Measurements from ENCODE around the gene HERC3.

Gene HERC3

DNA sequence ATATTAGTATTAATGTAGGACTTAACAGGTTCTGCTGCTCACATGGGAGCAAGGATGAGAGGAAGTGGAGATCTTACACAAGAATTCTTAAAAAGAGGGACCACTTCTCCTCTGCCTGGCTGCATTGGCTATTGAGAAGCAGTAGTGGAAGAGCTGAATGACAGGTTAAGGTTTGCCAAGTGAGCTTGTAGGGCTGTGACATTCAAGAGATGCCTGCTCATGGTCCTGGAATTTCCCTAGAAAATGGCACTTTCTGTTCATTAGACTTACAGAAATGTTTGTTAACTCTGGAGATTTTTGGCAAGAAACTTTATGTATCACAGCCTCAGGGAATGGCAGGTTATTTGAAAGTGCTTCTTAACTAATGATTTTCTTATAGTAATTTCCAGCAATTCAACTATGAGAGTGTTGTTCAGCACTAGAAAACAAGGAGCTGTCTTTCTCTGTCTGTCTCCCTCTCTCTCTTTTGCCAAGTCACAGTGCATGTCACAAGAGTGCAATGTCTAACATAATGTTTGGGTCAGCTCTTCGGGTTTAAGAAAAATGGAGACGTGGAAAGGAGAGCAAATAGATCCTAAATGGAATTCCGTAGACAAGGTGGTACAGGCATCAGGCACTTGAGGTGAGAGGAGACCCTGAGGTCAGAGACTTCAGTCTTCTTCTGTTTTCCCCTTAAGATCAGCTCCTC is 113.7 kb downstream of the HERC3 start:
- Histone ChIP-seq H3K4me2 (ENCODE audit: low read depth, low read length) (no peak overlapping the region), H3F3A (ENCODE audit: insufficient read depth, low read length) (no peaks in the 10 kb centered on the region), H3K9ac (ENCODE audit: low read length) (no peak overlapping the region), H3K27ac (ENCODE audit: low read length) (no peak overlapping the region), H3K9me2 (replicated peaks; ENCODE audit: insufficient read depth, low read length) (no peaks in the 10 kb centered on the region), H3K36me3 (replicated peaks; ENCODE audit: insufficient read depth, low read length) (no peaks in the 10 kb centered on the region), H4K20me1 (ENCODE audit: insufficient read depth, low read length) (no peaks in the 10 kb centered on the region), H2AFZ (ENCODE audit: low read length) (no peak overlapping the region), H3K4me3 (ENCODE audit: low read length) (no peak overlapping the region), H3K9me3 (replicated peaks; ENCODE audit: insufficient read depth, low read length) (no peaks in the 10 kb centered on the region), H3K27me3 (replicated peaks; ENCODE audit: insufficient read depth, low read length) (no peaks in the 10 kb centered on the region), H3K79me2 (ENCODE audit: low read length) (no peaks in the 10 kb centered on the region), H3K4me1 (ENCODE audit: low read length) (no peaks in the 10 kb centered on the region)
- DNase-seq = no peak
- TF ChIP-seq EZH2 (optimal IDR thresholded peaks at IDR 0.05; ENCODE audit: low read depth, low read length) (no peak), EZH2phosphoT487 (IDR thresholded peaks at IDR 0.05; ENCODE audit: low read length) (no peak)
- TF ChIP-seq, protein P1, sequence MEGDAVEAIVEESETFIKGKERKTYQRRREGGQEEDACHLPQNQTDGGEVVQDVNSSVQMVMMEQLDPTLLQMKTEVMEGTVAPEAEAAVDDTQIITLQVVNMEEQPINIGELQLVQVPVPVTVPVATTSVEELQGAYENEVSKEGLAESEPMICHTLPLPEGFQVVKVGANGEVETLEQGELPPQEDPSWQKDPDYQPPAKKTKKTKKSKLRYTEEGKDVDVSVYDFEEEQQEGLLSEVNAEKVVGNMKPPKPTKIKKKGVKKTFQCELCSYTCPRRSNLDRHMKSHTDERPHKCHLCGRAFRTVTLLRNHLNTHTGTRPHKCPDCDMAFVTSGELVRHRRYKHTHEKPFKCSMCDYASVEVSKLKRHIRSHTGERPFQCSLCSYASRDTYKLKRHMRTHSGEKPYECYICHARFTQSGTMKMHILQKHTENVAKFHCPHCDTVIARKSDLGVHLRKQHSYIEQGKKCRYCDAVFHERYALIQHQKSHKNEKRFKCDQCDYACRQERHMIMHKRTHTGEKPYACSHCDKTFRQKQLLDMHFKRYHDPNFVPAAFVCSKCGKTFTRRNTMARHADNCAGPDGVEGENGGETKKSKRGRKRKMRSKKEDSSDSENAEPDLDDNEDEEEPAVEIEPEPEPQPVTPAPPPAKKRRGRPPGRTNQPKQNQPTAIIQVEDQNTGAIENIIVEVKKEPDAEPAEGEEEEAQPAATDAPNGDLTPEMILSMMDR (IDR thresholded peaks at IDR 0.05; ENCODE audit: low read length) = no peak

DNA sequence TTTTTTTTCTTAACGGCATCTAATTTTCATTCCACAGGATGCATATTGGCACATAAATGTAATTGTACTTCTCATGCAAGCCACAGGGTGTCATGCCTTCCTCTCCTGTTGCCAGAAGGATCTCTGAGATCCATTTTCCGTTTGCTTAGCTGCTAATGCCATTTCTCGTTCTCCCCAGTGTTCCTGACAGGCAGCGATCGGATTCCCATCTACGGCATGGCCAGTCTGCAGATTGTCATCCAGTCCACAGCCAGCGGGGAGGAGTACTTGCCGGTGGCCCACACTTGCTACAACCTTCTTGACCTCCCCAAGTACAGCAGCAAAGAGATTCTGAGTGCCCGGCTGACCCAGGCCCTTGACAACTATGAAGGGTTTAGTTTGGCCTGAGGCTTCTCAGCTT is 114.3 kb downstream of the HERC3 start:
- Histone ChIP-seq H3K9ac (ENCODE audit: low read length) (no peak overlapping the region), H3K9me3 (replicated peaks; ENCODE audit: insufficient read depth, low read length) (no peaks in the 10 kb centered on the region), H3K4me3 (ENCODE audit: low read length) (no peak overlapping the region), H4K20me1 (ENCODE audit: insufficient read depth, low read length) (no peaks in the 10 kb centered on the region), H3K27ac (ENCODE audit: low read length) (no peak overlapping the region), H3K4me2 (ENCODE audit: low read depth, low read length) (no peak overlapping the region), H2AFZ (ENCODE audit: low read length) (no peak overlapping the region), H3K4me1 (ENCODE audit: low read length) (no peaks in the 10 kb centered on the region), H3K79me2 (ENCODE audit: low read length) (no peaks in the 10 kb centered on the region), H3K9me2 (replicated peaks; ENCODE audit: insufficient read depth, low read length) (no peaks in the 10 kb centered on the region), H3K27me3 (replicated peaks; ENCODE audit: insufficient read depth, low read length) (no peaks in the 10 kb centered on the region), H3K36me3 (replicated peaks; ENCODE audit: insufficient read depth, low read length) (no peaks in the 10 kb centered on the region), H3F3A (ENCODE audit: insufficient read depth, low read length) (no peaks in the 10 kb centered on the region)
- TF ChIP-seq, protein P1 (IDR thresholded peaks at IDR 0.05; ENCODE audit: low read length) = peak; percentile 9; the same call in 1 of the 2 replicates
- no peak for TF ChIP-seq EZH2 (optimal IDR thresholded peaks at IDR 0.05; ENCODE audit: low read depth, low read length)
- DNase-seq = no peak

DNA sequence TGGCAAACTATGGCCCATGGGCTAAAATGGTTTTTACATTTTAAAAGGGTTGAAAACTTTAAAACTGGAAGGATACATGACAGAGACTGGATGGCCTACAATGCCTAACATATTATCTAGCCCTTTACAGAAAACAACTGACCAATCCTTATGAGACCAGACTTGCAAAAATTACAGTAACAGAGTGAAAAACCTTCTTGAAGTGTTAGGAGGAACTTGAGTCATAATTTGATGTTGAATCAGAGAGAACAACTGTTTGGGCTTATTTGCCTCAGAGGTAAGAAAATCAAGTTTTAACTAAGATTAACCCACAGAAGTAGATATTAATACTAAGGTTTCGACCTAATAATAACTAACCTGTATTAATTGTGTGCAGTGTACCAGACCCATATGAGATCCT is 117.7 kb downstream of the HERC3 start:
- Histone ChIP-seq H3K9ac (ENCODE audit: low read length) (no peak overlapping the region), H3K79me2 (ENCODE audit: low read length) (no peaks in the 10 kb centered on the region), H3K9me2 (replicated peaks; ENCODE audit: insufficient read depth, low read length) (no peaks in the 10 kb centered on the region), H3F3A (ENCODE audit: insufficient read depth, low read length) (no peaks in the 10 kb centered on the region), H3K27ac (ENCODE audit: low read length) (no peak overlapping the region), H3K27me3 (replicated peaks; ENCODE audit: insufficient read depth, low read length) (no peaks in the 10 kb centered on the region), H3K4me3 (ENCODE audit: low read length) (no peak overlapping the region), H3K36me3 (replicated peaks; ENCODE audit: insufficient read depth, low read length) (no peaks in the 10 kb centered on the region), H3K9me3 (replicated peaks; ENCODE audit: insufficient read depth, low read length) (no peaks in the 10 kb centered on the region), H4K20me1 (ENCODE audit: insufficient read depth, low read length) (no peaks in the 10 kb centered on the region), H3K4me1 (ENCODE audit: low read length) (no peaks in the 10 kb centered on the region), H3K4me2 (ENCODE audit: low read depth, low read length) (no peak overlapping the region), H2AFZ (ENCODE audit: low read length) (no peak overlapping the region)
- no peak for DNase-seq
- TF ChIP-seq, protein P1 (IDR thresholded peaks at IDR 0.05; ENCODE audit: low read length) = no peak
- TF ChIP-seq EZH2 (optimal IDR thresholded peaks at IDR 0.05; ENCODE audit: low read depth, low read length) = no peak
- TF ChIP-seq EZH2phosphoT487 (IDR thresholded peaks at IDR 0.05; ENCODE audit: low read length) = no peak
